Peyer's patch (tissue), 4 donors: ENCODE results near the gene NLRP8.

ENCODE experiments used
- CTCF ChIP-seq, 6 experiments: fragments of 450-650 bp in 4 of 6; fragments of 200-600 bp in 2 of 6; sonication (generic) in 1 of 6; IDR thresholded peaks; one replicate each; pipeline ENCODE4 v1.5.1; 2017 to 2019; ENCODE audit warnings: antibody characterized with exemption in 6 of 6, mild to moderate bottlenecking in 3 of 6, moderate library complexity in 1 of 6
- POLR2A ChIP-seq, 2 donors: fragments of 450-650 bp; IDR thresholded peaks; one replicate each; pipeline ENCODE4 v1.5.1; 2017; ENCODE audit warnings: antibody characterized with exemption in 2 of 2, mild to moderate bottlenecking in 2 of 2, moderate library complexity in 2 of 2

DNA sequence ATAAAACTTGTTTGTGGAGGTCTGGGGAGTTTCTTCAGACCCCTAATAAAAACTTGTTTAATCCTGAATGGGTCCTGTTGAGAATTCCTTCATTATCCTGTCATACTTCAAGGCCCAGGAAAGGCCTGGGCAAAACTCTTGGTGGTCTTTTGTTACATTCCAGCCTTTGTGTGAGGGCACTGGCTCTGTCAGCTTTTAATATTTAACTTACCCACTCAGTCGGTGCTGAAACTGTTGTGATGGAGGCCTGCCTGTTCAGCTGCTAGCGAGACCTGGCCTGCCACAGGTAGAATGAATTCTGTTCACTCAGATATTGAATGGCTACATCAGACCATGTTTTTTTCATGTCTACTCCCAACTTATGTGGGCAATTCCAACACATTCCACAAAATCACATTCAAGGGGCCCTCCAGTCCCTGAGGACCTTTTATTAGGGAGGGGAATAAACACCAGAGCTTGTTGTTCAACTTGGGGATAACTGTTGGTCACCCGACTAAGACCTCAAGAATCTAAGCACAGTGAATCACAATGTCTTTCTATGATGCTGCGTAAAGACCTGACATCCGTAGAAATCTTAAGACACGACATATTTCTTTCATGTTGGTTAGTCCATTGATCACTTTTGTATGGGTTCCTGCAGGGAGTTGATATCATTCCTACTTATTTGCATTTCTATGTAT, 12.5 kb downstream of the NLRP8 start:
- no peak for TF ChIP-seq CTCF (IDR thresholded peaks at IDR 0.05)
- TF ChIP-seq POLR2A (IDR thresholded peaks at IDR 0.05), result no peak
